GM12891 (cell line): ENCODE data around the gene MOB3B.

ENCODE experiments used
- POLR2A ChIP-seq: IDR thresholded peaks from 2 replicates; pipeline ENCODE4 v1.6.1; 2011; ENCODE audit warnings: low read depth, low read length, control low read depth
- POLR2AphosphoS5 ChIP-seq: IDR thresholded peaks from 2 replicates; pipeline ENCODE4 v1.6.1; 2011; ENCODE audit warnings: low read depth, low read length, control low read depth
- TAF1 ChIP-seq: IDR thresholded peaks from 2 replicates; pipeline ENCODE4 v1.6.1; 2011; ENCODE audit warnings: low read depth, low read length, control low read depth

- no peak for TF ChIP-seq POLR2A
- TF ChIP-seq POLR2AphosphoS5 = no peak
- no peak for TF ChIP-seq TAF1
Measured at GRCh38 chr9:27472195-27472594, 57.4 kb downstream of the MOB3B start.
